ENCODE measurements around the gene KIF24. TPM values are rescaled to one million over a fixed set of nuclear protein-coding genes. Genes with fewer than 3 reads are reported as not detected.

The KIF24 gene
- total RNA-seq, 3 donors from 2014 or later (not counting 1 experiment from before 2014, with no cell fraction given): 0.28 to 0.50 (median 0.30) TPM

DNA sequence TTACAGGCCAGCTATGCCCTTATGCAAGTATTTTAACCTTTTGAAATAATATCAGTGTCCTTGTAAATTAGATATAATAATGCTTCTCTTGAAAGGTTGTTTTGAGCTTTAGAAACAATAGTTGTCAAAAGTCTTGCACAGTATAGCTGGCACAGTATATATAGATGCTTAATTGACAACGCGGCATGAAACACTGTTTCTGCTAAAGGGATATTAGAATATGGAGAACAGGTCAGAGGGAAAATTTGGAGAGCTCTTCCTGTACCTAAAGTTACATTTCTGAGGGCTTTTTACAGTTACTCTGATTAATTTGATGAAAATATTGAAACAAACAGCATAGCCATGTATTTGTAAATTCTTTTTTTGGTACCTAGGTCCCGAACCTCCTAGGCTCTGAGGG, 4.8 kb upstream of the KIF24 start:
- Mint-ChIP-seq H3K27me3 (ENCODE audit: low read depth in 2 of 2) (no peaks in the 10 kb centered on the region), H3K4me3 (no peak overlapping the region), H3K36me3 (no peaks in the 10 kb centered on the region), H3K27ac (no peak overlapping the region), H3K9me3 (no peaks in the 10 kb centered on the region), H3K4me1 (peaks cover 26 to 30% of the 10 kb centered on the region in 2 donors)
- Histone ChIP-seq H3K9me3 (ENCODE audit: control insufficient read depth, insufficient read depth, low read length) (no peaks in the 10 kb centered on the region), H3K4me3 (ENCODE audit: low read length) (no peak overlapping the region), H3K36me3 (ENCODE audit: control insufficient read depth, insufficient read depth, low read length) (peaks cover 4% of the 10 kb centered on the region), H3K4me1 (ENCODE audit: control insufficient read depth, insufficient read depth, low read length) (peaks cover 13% of the 10 kb centered on the region), H3K27ac (ENCODE audit: low read length) (no peak overlapping the region), H3K27me3 (ENCODE audit: control insufficient read depth, insufficient read depth, low read length) (no peaks in the 10 kb centered on the region)
- ATAC-seq (no peak), DNase-seq (no peak)
- TF ChIP-seq, protein P1, sequence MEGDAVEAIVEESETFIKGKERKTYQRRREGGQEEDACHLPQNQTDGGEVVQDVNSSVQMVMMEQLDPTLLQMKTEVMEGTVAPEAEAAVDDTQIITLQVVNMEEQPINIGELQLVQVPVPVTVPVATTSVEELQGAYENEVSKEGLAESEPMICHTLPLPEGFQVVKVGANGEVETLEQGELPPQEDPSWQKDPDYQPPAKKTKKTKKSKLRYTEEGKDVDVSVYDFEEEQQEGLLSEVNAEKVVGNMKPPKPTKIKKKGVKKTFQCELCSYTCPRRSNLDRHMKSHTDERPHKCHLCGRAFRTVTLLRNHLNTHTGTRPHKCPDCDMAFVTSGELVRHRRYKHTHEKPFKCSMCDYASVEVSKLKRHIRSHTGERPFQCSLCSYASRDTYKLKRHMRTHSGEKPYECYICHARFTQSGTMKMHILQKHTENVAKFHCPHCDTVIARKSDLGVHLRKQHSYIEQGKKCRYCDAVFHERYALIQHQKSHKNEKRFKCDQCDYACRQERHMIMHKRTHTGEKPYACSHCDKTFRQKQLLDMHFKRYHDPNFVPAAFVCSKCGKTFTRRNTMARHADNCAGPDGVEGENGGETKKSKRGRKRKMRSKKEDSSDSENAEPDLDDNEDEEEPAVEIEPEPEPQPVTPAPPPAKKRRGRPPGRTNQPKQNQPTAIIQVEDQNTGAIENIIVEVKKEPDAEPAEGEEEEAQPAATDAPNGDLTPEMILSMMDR (IDR thresholded peaks at IDR 0.05): no peak
- 81% methylated on average over 3 of the region's 3 CpGs for WGBS (ENCODE audit: insufficient coverage)
- intact Hi-C loops (cut with micrococcal nuclease): no loop called here

DNA sequence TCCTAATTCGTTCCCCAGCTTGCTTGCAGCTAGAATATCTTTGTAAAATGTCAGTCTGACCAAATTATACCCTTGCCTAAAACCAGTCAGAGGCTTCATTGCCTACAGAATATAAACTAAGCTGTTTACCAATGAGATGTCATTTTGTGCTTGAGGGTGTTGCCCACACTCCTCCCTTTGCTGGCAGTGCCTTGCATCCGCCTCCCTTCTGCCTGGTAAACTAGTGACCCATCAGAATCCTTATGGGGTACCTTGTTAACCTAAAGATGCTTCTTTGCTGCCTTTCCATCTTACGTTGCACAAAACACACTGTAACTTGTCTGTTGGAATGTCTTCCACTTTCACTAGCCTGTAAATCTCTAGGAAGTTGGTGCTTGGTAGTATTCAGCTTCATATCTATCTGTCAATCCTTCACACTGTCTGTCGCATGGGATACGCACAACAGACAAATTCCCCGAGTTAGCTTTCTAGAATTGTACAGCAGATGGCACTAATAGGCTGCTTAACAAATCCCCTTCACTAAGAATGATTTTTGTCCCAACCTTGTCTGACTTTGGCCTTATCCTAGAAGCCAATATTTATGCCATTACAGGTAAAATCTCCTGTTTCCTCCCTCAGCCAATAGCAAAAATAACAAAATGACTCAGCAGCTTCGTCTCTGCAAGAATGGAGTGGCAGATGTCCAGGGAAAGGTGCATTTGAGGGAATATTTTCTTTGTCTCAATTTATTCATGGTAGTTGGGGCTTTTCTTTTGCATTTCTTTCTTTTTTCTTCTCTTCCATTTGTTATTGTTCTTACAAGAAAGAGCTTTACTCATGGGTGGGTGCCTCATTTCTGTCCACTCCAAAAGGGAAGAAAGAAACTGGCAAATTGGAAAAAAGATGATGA, 3.3 kb upstream of the KIF24 start:
- no peak overlapping the region for H3K4me3 ChIP-seq (ENCODE audit: low read length)
- H3K27me3 ChIP-seq (ENCODE audit: control insufficient read depth, insufficient read depth, low read length): no peaks in the 10 kb centered on the region
- Mint-ChIP-seq H3K9me3 (no peaks in the 10 kb centered on the region), H3K27ac (peak overlapping the region; percentile 10 to 33), H3K36me3 (no peaks in the 10 kb centered on the region), H3K4me1 (peaks cover 26 to 30% of the 10 kb centered on the region in 2 donors), H3K27me3 (ENCODE audit: low read depth in 2 of 2) (no peaks in the 10 kb centered on the region), H3K4me3 (peak overlapping the region; percentile 36)
- peak in 1 of 2 donors; percentile 63 for DNase-seq
- peaks cover 17% of the 10 kb centered on the region for H3K4me1 ChIP-seq (ENCODE audit: control insufficient read depth, insufficient read depth, low read length)
- ATAC-seq: no peak
- intact Hi-C loops (cut with micrococcal nuclease): no loop called here
- 68% methylated on average over 6 of the region's 7 CpGs for WGBS (ENCODE audit: insufficient coverage)
- no peaks in the 10 kb centered on the region for H3K36me3 ChIP-seq (ENCODE audit: control insufficient read depth, insufficient read depth, low read length)
- TF ChIP-seq, protein P1 (IDR thresholded peaks at IDR 0.05): no peak
- no peaks in the 10 kb centered on the region for H3K9me3 ChIP-seq (ENCODE audit: control insufficient read depth, insufficient read depth, low read length)
- H3K27ac ChIP-seq (ENCODE audit: low read length): no peak overlapping the region

DNA sequence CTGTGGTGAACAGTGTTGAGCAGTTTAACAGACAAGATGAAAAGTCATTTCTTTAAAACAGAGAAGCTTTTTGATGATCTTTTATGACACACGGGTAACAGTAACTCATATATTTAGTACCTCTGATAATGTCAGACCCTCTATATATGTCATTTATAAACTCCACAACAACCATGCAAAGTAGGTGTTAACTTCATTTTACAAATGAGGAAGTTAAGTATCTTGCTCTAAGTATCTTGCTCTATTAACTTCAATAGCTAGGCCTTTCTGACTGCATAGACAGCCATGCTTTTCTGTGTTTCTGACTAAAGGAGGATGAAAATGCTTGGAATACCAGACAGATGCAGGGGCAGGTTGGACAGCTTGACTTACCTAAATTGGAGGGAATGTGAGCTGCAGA, 2.1 kb upstream of the KIF24 start:
- peaks cover 17% of the 10 kb centered on the region for H3K4me1 ChIP-seq (ENCODE audit: control insufficient read depth, insufficient read depth, low read length)
- Mint-ChIP-seq H3K27ac (peak overlapping the region; percentile 19 to 33), H3K36me3 (no peaks in the 10 kb centered on the region), H3K4me1 (peaks cover 26 to 30% of the 10 kb centered on the region in 2 donors), H3K9me3 (no peaks in the 10 kb centered on the region), H3K27me3 (ENCODE audit: low read depth in 2 of 2) (no peaks in the 10 kb centered on the region), H3K4me3 (peak overlapping the region; percentile 50)
- no peak overlapping the region for H3K4me3 ChIP-seq (ENCODE audit: low read length)
- no peak overlapping the region for H3K27ac ChIP-seq (ENCODE audit: low read length)
- TF ChIP-seq, protein P1 (IDR thresholded peaks at IDR 0.05): no peak
- WGBS (ENCODE audit: insufficient coverage): no CpG with 5 or more reads among the region's 1 CpG
- no peaks in the 10 kb centered on the region for H3K27me3 ChIP-seq (ENCODE audit: control insufficient read depth, insufficient read depth, low read length)
- no peaks in the 10 kb centered on the region for H3K36me3 ChIP-seq (ENCODE audit: control insufficient read depth, insufficient read depth, low read length)
- DNase-seq (no peak), ATAC-seq (no peak)
- intact Hi-C loops (cut with micrococcal nuclease): no loop called here
- no peaks in the 10 kb centered on the region for H3K9me3 ChIP-seq (ENCODE audit: control insufficient read depth, insufficient read depth, low read length)
